Measurements from ENCODE around the gene TNFSF8. TPM values are rescaled to one million over a fixed set of nuclear protein-coding genes. Genes with fewer than 3 reads are reported as not detected.

Gene TNFSF8
- total RNA-seq, 1 experiment from 2014 or later, result not detected

- Histone ChIP-seq H3K4me2 (no peak overlapping the region), H2AFZ (no peak overlapping the region), H3K9me2 (ENCODE audit: insufficient read depth) (no peaks in the 10 kb centered on the region), H3K27me3 (ENCODE audit: insufficient read depth, low read depth) (peaks cover 17% of the 10 kb centered on the region; the same call in 1 of the 2 replicates), H4K20me1 (ENCODE audit: insufficient read depth) (no peaks in the 10 kb centered on the region), H3K4me3 (no peak overlapping the region), H3K9me3 (ENCODE audit: insufficient read depth, low read depth) (no peaks in the 10 kb centered on the region), H3K4me1 (replicated peaks; ENCODE audit: insufficient read depth) (no peaks in the 10 kb centered on the region), H3K79me2 (ENCODE audit: low read depth) (no peaks in the 10 kb centered on the region), H3F3A (ENCODE audit: insufficient read depth, low read depth) (no peaks in the 10 kb centered on the region), H3K36me3 (ENCODE audit: low read depth) (no peaks in the 10 kb centered on the region), H3K27ac (no peak overlapping the region)
- no peak for DNase-seq
- TF ChIP-seq, protein P1, sequence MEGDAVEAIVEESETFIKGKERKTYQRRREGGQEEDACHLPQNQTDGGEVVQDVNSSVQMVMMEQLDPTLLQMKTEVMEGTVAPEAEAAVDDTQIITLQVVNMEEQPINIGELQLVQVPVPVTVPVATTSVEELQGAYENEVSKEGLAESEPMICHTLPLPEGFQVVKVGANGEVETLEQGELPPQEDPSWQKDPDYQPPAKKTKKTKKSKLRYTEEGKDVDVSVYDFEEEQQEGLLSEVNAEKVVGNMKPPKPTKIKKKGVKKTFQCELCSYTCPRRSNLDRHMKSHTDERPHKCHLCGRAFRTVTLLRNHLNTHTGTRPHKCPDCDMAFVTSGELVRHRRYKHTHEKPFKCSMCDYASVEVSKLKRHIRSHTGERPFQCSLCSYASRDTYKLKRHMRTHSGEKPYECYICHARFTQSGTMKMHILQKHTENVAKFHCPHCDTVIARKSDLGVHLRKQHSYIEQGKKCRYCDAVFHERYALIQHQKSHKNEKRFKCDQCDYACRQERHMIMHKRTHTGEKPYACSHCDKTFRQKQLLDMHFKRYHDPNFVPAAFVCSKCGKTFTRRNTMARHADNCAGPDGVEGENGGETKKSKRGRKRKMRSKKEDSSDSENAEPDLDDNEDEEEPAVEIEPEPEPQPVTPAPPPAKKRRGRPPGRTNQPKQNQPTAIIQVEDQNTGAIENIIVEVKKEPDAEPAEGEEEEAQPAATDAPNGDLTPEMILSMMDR (conservative IDR thresholded peaks at IDR 0.05), result no peak
- no peak for TF ChIP-seq EZH2 (IDR thresholded peaks at IDR 0.05; ENCODE audit: low read depth)
- intact Hi-C loops (cut with micrococcal nuclease; ENCODE audit: unreplicated experiment), result no loop called here
- CTCF ChIA-PET, result no interaction called here
- POLR2A ChIA-PET (ENCODE audit: unreplicated experiment), result no interaction called here
- no TSS peak for BruUV-seq (replicated peaks)
These were observed 16.7 kb upstream of the TNFSF8 start for GRCh38 chr9:114947058-114947457.

DNA sequence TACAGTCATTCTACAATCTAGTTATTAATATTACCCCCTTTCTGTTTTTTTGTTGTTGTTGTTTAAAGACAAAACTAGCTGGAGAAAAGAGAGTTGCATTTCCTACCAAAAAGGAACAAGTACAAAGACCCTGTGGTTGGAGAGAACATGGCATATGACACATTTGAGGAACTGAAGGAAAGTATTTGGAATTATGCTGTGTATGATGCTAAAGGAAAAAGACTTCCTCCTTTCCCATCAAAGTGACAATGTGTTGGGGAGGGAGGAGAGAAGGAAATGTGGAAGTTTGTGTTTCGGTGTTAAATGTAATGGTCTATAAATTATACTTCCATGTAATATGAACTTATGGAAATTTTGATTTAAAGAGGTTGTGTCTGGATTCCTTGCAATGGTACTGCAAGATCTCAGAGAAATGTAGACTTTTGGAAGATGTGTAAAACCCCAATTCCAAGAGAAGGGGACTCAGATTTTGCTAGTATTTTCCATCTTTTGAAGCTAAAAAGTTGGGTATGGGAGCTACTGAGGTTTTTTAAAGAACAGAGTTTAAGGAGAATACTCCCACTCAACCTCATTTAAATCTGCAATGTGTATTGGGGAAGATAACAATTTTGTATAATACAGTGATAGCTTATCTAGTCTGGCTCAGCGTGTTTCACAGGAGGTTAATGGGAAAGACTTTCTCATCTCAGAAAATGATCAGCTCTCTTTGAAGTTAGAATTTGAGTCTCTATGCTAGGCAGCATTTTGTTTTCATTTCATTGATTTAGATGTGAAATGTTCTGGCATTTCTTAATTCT lies 15.4 kb upstream of the TNFSF8 start:
- H3K4me1 ChIP-seq (replicated peaks; ENCODE audit: insufficient read depth), result no peaks in the 10 kb centered on the region
- H4K20me1 ChIP-seq (ENCODE audit: insufficient read depth), result no peaks in the 10 kb centered on the region
- BruUV-seq (replicated peaks), result no TSS peak
- no peak for DNase-seq
- no peak overlapping the region for H3K4me3 ChIP-seq
- TF ChIP-seq, protein P1 (conservative IDR thresholded peaks at IDR 0.05), result no peak
- no peak for TF ChIP-seq EZH2 (IDR thresholded peaks at IDR 0.05; ENCODE audit: low read depth)
- no peaks in the 10 kb centered on the region for H3K36me3 ChIP-seq (ENCODE audit: low read depth)
- H3K27me3 ChIP-seq (ENCODE audit: insufficient read depth, low read depth), result peaks cover 17% of the 10 kb centered on the region; the same call in 1 of the 2 replicates
- no peaks in the 10 kb centered on the region for H3K9me2 ChIP-seq (ENCODE audit: insufficient read depth)
- intact Hi-C loops (cut with micrococcal nuclease; ENCODE audit: unreplicated experiment), result no loop called here
- H3K9me3 ChIP-seq (ENCODE audit: insufficient read depth, low read depth), result no peaks in the 10 kb centered on the region
- H3K79me2 ChIP-seq (ENCODE audit: low read depth), result no peaks in the 10 kb centered on the region
- POLR2A ChIA-PET (ENCODE audit: unreplicated experiment), result no interaction called here
- no peak overlapping the region for H2AFZ ChIP-seq
- no peak overlapping the region for H3K4me2 ChIP-seq
- no peaks in the 10 kb centered on the region for H3F3A ChIP-seq (ENCODE audit: insufficient read depth, low read depth)
- CTCF ChIA-PET, result no interaction called here
- H3K27ac ChIP-seq, result no peak overlapping the region

DNA sequence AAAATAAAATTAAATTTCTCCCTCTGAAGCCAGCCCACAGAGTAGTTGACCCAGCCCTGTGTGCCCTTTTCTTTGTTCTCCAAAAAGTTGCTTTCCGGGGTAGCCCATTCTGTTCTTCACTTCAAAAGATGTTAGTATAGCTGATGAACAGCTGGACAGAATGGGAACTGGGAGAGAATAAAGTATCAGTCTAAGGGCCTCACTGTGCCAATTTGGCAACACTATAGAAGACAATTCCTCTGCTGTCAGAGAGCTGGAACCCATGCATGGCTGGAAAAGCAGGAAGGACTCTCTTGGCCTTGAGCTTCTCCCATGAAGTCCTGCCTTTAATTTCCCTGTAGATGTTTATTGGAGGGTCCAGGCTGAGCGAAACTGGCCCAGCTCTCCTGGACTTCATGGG lies 11.0 kb upstream of the TNFSF8 start:
- Histone ChIP-seq H4K20me1 (ENCODE audit: insufficient read depth) (no peaks in the 10 kb centered on the region), H3K9me3 (ENCODE audit: insufficient read depth, low read depth) (no peaks in the 10 kb centered on the region), H3K36me3 (ENCODE audit: low read depth) (no peaks in the 10 kb centered on the region), H3K4me3 (no peak overlapping the region), H3K9me2 (ENCODE audit: insufficient read depth) (no peaks in the 10 kb centered on the region), H3K27me3 (ENCODE audit: insufficient read depth, low read depth) (peaks cover 11% of the 10 kb centered on the region; the same call in 1 of the 2 replicates), H3F3A (ENCODE audit: insufficient read depth, low read depth) (no peaks in the 10 kb centered on the region), H2AFZ (no peak overlapping the region), H3K4me1 (replicated peaks; ENCODE audit: insufficient read depth) (no peaks in the 10 kb centered on the region), H3K4me2 (no peak overlapping the region), H3K27ac (no peak overlapping the region), H3K79me2 (ENCODE audit: low read depth) (no peaks in the 10 kb centered on the region)
- TF ChIP-seq, protein P1 (conservative IDR thresholded peaks at IDR 0.05), result no peak
- no peak for TF ChIP-seq EZH2 (IDR thresholded peaks at IDR 0.05; ENCODE audit: low read depth)
- no TSS peak for BruUV-seq (replicated peaks)
- CTCF ChIA-PET, result no interaction called here
- POLR2A ChIA-PET (ENCODE audit: unreplicated experiment), result no interaction called here
- no peak for DNase-seq
- intact Hi-C loops (cut with micrococcal nuclease; ENCODE audit: unreplicated experiment), result no loop called here

Measured in PC-9 (cell line).